Coronary artery (tissue), 2 donors: ENCODE results near the gene PSMD13.
"Not testable (repeated sequence)": the region's sequence is repeated elsewhere in the genome, so short reads cannot be mapped to it uniquely, and the experiment has no call there.

Experiments
- DNase-seq: peaks from one replicate; pipeline ENCODE4 v3.0.0-alpha.2; 2017; ENCODE audit warnings: low spot score
- H3K27ac ChIP-seq, 2 donors: fragments of 200-600 bp; sonication (generic); one replicate each; pipeline ENCODE4 v1.5.1; 2016 to 2019
- H3K4me3 ChIP-seq: fragments of 200-600 bp; sonication (generic); 2 replicates; pipeline ENCODE4 v1.5.1; 2016; ENCODE audit warnings: mild to moderate bottlenecking, moderate library complexity
- CTCF ChIP-seq: fragments of 200-600 bp; sonication (generic); IDR thresholded peaks from one replicate; pipeline ENCODE4 v1.5.1; 2019; ENCODE audit warnings: antibody characterized with exemption

The PSMD13 gene

GRCh38 chr11:236774-237767 is at the start of gene PSMD13:
PSMD13 (plus strand) TSS chr11:236976; CDS start chr11:237050, 74 bp downstream.
- Histone ChIP-seq H3K27ac (peak within 1 kb of the TSS; percentile 86 to 94), H3K4me3 (peak within 1 kb of the TSS; percentile 89)
- TF ChIP-seq CTCF = no peak
- DNase-seq = peak; percentile 91

GRCh38 chr11:189200-189783 is 47.5 kb upstream of the PSMD13 start:
- H3K27ac ChIP-seq, H3K4me3 ChIP-seq: not testable (repeated sequence)
- peak; percentile 61 for DNase-seq

- not testable (repeated sequence) for DNase-seq, H3K27ac ChIP-seq, H3K4me3 ChIP-seq
Measured at GRCh38 chr11:189843-190311, 46.9 kb upstream of the PSMD13 start.

- not testable (repeated sequence) for DNase-seq, H3K27ac ChIP-seq
Measured at GRCh38 chr11:190546-190945, 46.2 kb upstream of the PSMD13 start.

GRCh38 chr11:191490-192478 is 45.0 kb upstream of the PSMD13 start:
- peak; percentile 52 for TF ChIP-seq CTCF
- not testable (repeated sequence) for H3K27ac ChIP-seq, H3K4me3 ChIP-seq
- DNase-seq = peak; percentile 61

More at GRCh38 chr11:190546-190945, 46.2 kb upstream of the PSMD13 start:
- not testable (repeated sequence) for H3K4me3 ChIP-seq

GRCh38 chr11:192674-193128 is 44.1 kb upstream of the PSMD13 start, which contains the start of gene SCGB1C1:
SCGB1C1 (plus strand) TSS chr11:193078; CDS start chr11:193100, 22 bp downstream.
- not testable (repeated sequence) for DNase-seq, H3K4me3 ChIP-seq, H3K27ac ChIP-seq

- not testable (repeated sequence) for H3K4me3 ChIP-seq, H3K27ac ChIP-seq
- peak; percentile 45 for DNase-seq
Measured at GRCh38 chr11:193481-193880, 43.3 kb upstream of the PSMD13 start.

- peak; percentile 66 for DNase-seq
- TF ChIP-seq CTCF = no peak
- Histone ChIP-seq H3K27ac (no peak overlapping the region), H3K4me3 (no peak overlapping the region)
Measured at GRCh38 chr11:196786-197731, 39.7 kb upstream of the PSMD13 start.
